ENCODE results near the gene CACHD1.

GRCh38 chr1:64519901-64520300 lies 50.0 kb downstream of the CACHD1 start:
- TF ChIP-seq, protein P1, sequence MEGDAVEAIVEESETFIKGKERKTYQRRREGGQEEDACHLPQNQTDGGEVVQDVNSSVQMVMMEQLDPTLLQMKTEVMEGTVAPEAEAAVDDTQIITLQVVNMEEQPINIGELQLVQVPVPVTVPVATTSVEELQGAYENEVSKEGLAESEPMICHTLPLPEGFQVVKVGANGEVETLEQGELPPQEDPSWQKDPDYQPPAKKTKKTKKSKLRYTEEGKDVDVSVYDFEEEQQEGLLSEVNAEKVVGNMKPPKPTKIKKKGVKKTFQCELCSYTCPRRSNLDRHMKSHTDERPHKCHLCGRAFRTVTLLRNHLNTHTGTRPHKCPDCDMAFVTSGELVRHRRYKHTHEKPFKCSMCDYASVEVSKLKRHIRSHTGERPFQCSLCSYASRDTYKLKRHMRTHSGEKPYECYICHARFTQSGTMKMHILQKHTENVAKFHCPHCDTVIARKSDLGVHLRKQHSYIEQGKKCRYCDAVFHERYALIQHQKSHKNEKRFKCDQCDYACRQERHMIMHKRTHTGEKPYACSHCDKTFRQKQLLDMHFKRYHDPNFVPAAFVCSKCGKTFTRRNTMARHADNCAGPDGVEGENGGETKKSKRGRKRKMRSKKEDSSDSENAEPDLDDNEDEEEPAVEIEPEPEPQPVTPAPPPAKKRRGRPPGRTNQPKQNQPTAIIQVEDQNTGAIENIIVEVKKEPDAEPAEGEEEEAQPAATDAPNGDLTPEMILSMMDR (IDR thresholded peaks at IDR 0.05): no peak
- TF ChIP-seq POLR2A (IDR thresholded peaks at IDR 0.05): no peak

Data from gastroesophageal sphincter (tissue), 3 donors.